Stimulated activated CD4-positive, alpha-beta T cell treated with anti-CD3 and anti-CD28 coated beads, Interleukin-2, amount 100 ng/mL, for 4 hours (primary cell): ENCODE measurements around the gene ARMH1.
"Not testable (repeated sequence)": the region's sequence is repeated elsewhere in the genome, so short reads cannot be mapped to it uniquely, and the experiment has no call there.

ENCODE experiments used
- DNase-seq: peaks from one replicate; pipeline ENCODE4 v3.0.0-alpha.2; 2020; ENCODE audit warnings: low read depth

ARMH1 gene

GRCh38 chr1:44644806-44645205 lies 29.7 kb upstream of the ARMH1 start:
- no peak for DNase-seq

- no peak for DNase-seq
These were observed 28.9 kb upstream of the ARMH1 start for GRCh38 chr1:44645476-44646244.

GRCh38 chr1:44646261-44647110 lies 28.0 kb upstream of the ARMH1 start:
- no peak for DNase-seq

GRCh38 chr1:44647896-44648295 lies 26.6 kb upstream of the ARMH1 start:
- DNase-seq, result no peak

GRCh38 chr1:44648529-44649250 lies 25.8 kb upstream of the ARMH1 start:
- no peak for DNase-seq

GRCh38 chr1:44649788-44650158 lies 24.7 kb upstream of the ARMH1 start:
- DNase-seq, result no peak

GRCh38 chr1:44650159-44650831 lies 24.2 kb upstream of the ARMH1 start:
- no peak for DNase-seq

GRCh38 chr1:44651069-44651468 lies 23.4 kb upstream of the ARMH1 start:
- DNase-seq, result no peak

GRCh38 chr1:44652445-44653106 lies 21.9 kb upstream of the ARMH1 start:
- DNase-seq, result peak; percentile 64

GRCh38 chr1:44653107-44653964 lies 21.2 kb upstream of the ARMH1 start:
- no peak for DNase-seq

- DNase-seq, result no peak
These were observed 19.8 kb upstream of the ARMH1 start for GRCh38 chr1:44654621-44655187.

- DNase-seq, result no peak
These were observed 18.9 kb upstream of the ARMH1 start for GRCh38 chr1:44655609-44656008.

GRCh38 chr1:44659566-44659965 lies 14.9 kb upstream of the ARMH1 start:
- DNase-seq, result no peak

- no peak for DNase-seq
These were observed 14.3 kb upstream of the ARMH1 start for GRCh38 chr1:44660176-44660575.

GRCh38 chr1:44661781-44662682 lies 12.5 kb upstream of the ARMH1 start:
- DNase-seq, result no peak

- no peak for DNase-seq
These were observed 11.9 kb upstream of the ARMH1 start for GRCh38 chr1:44662683-44663030.

GRCh38 chr1:44663417-44663816 lies 11.1 kb upstream of the ARMH1 start:
- DNase-seq, result no peak

- peak; percentile 37 for DNase-seq
These were observed 9.7 kb upstream of the ARMH1 start for GRCh38 chr1:44664730-44665370.

- DNase-seq, result not testable (repeated sequence)
These were observed 7.8 kb upstream of the ARMH1 start for GRCh38 chr1:44666719-44667118.
